ENCODE measurements around the gene CEP170.

GRCh38 chr1:243292117-243292516 lies 37.0 kb upstream of the CEP170 start:
- TF ChIP-seq ETS1 (IDR thresholded peaks at IDR 0.05) (no peak), CTCF (conservative IDR thresholded peaks at IDR 0.05; ENCODE audit: low read depth in 2 of 2) (no peak), EZH2 (IDR thresholded peaks at IDR 0.05; ENCODE audit: low read depth, unreplicated experiment) (no peak), EZH2phosphoT487 (IDR thresholded peaks at IDR 0.05; ENCODE audit: unreplicated experiment) (no peak), CREB1 (CRISPR knock-in tag; IDR thresholded peaks at IDR 0.05; ENCODE audit: low read depth) (no peak), REST (IDR thresholded peaks at IDR 0.05; ENCODE audit: unreplicated experiment) (no peak), POLR2AphosphoS5 (IDR thresholded peaks at IDR 0.05; ENCODE audit: low read depth) (no peak), NANOG (IDR thresholded peaks at IDR 0.05; ENCODE audit: borderline replicate concordance) (no peak), JUNB (IDR thresholded peaks at IDR 0.05; ENCODE audit: unreplicated experiment) (no peak), ZNF114 (CRISPR knock-in tag; IDR thresholded peaks at IDR 0.05) (no peak), STAT1 (IDR thresholded peaks at IDR 0.05; ENCODE audit: unreplicated experiment) (no peak), ZNF331 (CRISPR knock-in tag; IDR thresholded peaks at IDR 0.05; ENCODE audit: low read depth) (no peak), ZNF462 (CRISPR knock-in tag; IDR thresholded peaks at IDR 0.05) (no peak)

All from GM23338 (cell line).